ENCODE data around the gene ABLIM3. TPM values are rescaled to one million over a fixed set of nuclear protein-coding genes. Genes with fewer than 3 reads are reported as not detected.
A peak's percentile ranks its signal among the peaks of the same experiment; 100 is the strongest.

The ABLIM3 gene
- total and polyA plus RNA-seq, 9 of the 15 experiments (the other 6 are each of a cell fraction or from before 2014, with no cell fraction given), result 0.03 to 0.38 (median 0.11) TPM

DNA sequence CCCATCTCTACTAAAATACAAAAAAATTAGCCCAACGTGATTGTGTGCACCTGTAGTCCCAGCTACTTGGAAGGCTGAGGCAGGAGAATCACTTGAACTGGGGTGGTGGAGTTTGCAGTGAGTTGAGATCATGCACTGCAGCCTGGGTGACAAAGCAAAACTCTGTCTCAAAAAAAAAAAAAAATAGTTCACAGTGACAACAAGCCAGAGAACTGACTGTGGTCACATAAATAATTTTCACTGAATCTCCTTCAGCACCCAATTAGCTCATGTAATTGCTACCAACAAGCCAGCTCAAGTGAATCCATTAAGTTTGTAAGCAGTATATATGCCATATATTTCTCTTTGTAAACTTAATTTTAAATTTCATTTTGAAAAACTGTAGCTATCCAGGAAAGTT lies 115.8 kb downstream of the ABLIM3 start:
- FAIRE-seq (no peak), DNase-seq (ENCODE audit: extremely low read depth in 1 of 4, low spot score in 3 of 4) (no peak), ATAC-seq (no peak)
- no peaks in the 10 kb centered on the region for H3K36me3 ChIP-seq (ENCODE audit: control insufficient read depth, insufficient read depth, low read length)
- TF ChIP-seq, protein P1, sequence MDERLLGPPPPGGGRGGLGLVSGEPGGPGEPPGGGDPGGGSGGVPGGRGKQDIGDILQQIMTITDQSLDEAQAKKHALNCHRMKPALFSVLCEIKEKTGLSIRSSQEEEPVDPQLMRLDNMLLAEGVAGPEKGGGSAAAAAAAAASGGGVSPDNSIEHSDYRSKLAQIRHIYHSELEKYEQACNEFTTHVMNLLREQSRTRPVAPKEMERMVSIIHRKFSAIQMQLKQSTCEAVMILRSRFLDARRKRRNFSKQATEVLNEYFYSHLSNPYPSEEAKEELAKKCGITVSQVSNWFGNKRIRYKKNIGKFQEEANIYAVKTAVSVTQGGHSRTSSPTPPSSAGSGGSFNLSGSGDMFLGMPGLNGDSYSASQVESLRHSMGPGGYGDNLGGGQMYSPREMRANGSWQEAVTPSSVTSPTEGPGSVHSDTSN (CRISPR knock-in tag; IDR thresholded peaks at IDR 0.05; ENCODE audit: low read depth), result no peak
- TF ChIP-seq, protein P1 (tag; conservative IDR thresholded peaks at IDR 0.05; ENCODE audit: low read depth), result peak; percentile 56
- TF ChIP-seq ETV5 (CRISPR knock-in tag; IDR thresholded peaks at IDR 0.05; ENCODE audit: low read depth), result no peak
- CTCF ChIA-PET (ENCODE audit: low intra/inter-chr PET ratio), result interaction anchor here (0.7 kb wide), 1 partner anchor 516 kb away, joined by 3 read pairs; no protein-coding TSS in a partner anchor
- in situ Hi-C loops (cut with MboI) (loop anchor here (25.0 kb wide), 1 partner anchor 820 kb away; no protein-coding TSS in a partner anchor), intact Hi-C loops (cut with micrococcal nuclease) (no loop called here)
- POLR2A ChIA-PET, result interaction anchor here (1.0 to 1.6 kb wide), 2 partner anchors 13 to 42 kb away, joined by 3 read pairs; no protein-coding TSS in a partner anchor
- H3K9me3 ChIP-seq (replicated peaks; ENCODE audit: control insufficient read depth, insufficient read depth, low read depth, low read length), result no peaks in the 10 kb centered on the region
- H3K79me2 ChIP-seq (ENCODE audit: control insufficient read depth, insufficient read depth, low read length), result no peaks in the 10 kb centered on the region
- H3K9me1 ChIP-seq (ENCODE audit: control insufficient read depth, insufficient read depth, low read length), result no peaks in the 10 kb centered on the region
- WGBS (ENCODE audit: insufficient coverage, low coverage, missing lambda C conversion rate), result 0% methylated on average over 1 of the region's 1 CpG
- 0 out of 2 replicates have a peak, but pooled peaks cover 4% of the 10 kb centered on the region for H4K20me1 ChIP-seq (replicated peaks; ENCODE audit: control insufficient read depth, insufficient read depth, low read length)
- no peak overlapping the region for H3K27ac ChIP-seq (ENCODE audit: extremely low read depth, low read depth, low read length)
- H3K4me2 ChIP-seq (ENCODE audit: insufficient read depth, low read length), result no peak overlapping the region
- H3K27me3 ChIP-seq (ENCODE audit: control insufficient read depth in 2 of 2, insufficient read depth in 2 of 2, low read length in 2 of 2), result peaks cover 7 to 19% of the 10 kb centered on the region in 2 experiments; a peak in 1 of 5 replicates
- no peak overlapping the region for H3K9ac ChIP-seq (ENCODE audit: insufficient read depth in 1 of 2, low read depth in 2 of 2, low read length in 2 of 2)
- H3K4me1 ChIP-seq (replicated peaks in 1 of 2; ENCODE audit: control insufficient read depth in 2 of 2, insufficient read depth in 2 of 2, low read length in 2 of 2), result no peaks in the 10 kb centered on the region; a peak in 1 of 5 replicates
- H3K4me3 ChIP-seq, result no peak overlapping the region
- no peak overlapping the region for H2AFZ ChIP-seq (ENCODE audit: low read depth, low read length)
- no TSS peak for BruUV-seq (replicated peaks)

Measured in K562 (cell line).